Calu3 (cell line): ENCODE data around the gene MRPL55. TPM values are rescaled to one million over a fixed set of nuclear protein-coding genes. Genes with fewer than 3 reads are reported as not detected.
A peak's percentile ranks its signal among the peaks of the same experiment; 100 is the strongest.

ENCODE experiments used
- BruUV-seq: library from RNA; stranded (reverse); fragments of 400-500 nt; replicated peaks from 2 replicates; lab custom pipeline; 2021; lab: Mats Ljungman, UMichigan
- CTCF ChIA-PET: fragments of 300-600 bp; sonication (Branson Sonifier 250); formaldehyde crosslinking; loops from one replicate; lab custom pipeline; 2022; ENCODE audit warnings: antibody characterized with exemption; lab: Charles Lee
- DNase-seq: peaks from one replicate; pipeline ENCODE4 v3.0.0; 2022
- H3K27ac Mint-ChIP-seq: one replicate; pipeline ENCODE4 v1.8.0; 2022; ENCODE audit warnings: mixed read lengths; ENCODE audit not compliant: unreplicated experiment
- H3K27me3 Mint-ChIP-seq: one replicate; pipeline ENCODE4 v1.8.0; 2022; ENCODE audit warnings: mixed read lengths; ENCODE audit not compliant: unreplicated experiment
- H3K36me3 Mint-ChIP-seq: one replicate; pipeline ENCODE4 v1.8.0; 2022; ENCODE audit warnings: mild to moderate bottlenecking, moderate library complexity, mixed read lengths; ENCODE audit not compliant: insufficient read depth, unreplicated experiment
- H3K4me1 Mint-ChIP-seq: one replicate; pipeline ENCODE4 v1.8.0; 2022; ENCODE audit warnings: mild to moderate bottlenecking, low read depth, mixed read lengths; ENCODE audit not compliant: unreplicated experiment
- H3K4me3 Mint-ChIP-seq: one replicate; pipeline ENCODE4 v1.8.0; 2022; ENCODE audit warnings: mild to moderate bottlenecking, low read depth, moderate library complexity, mixed read lengths; ENCODE audit not compliant: unreplicated experiment
- H3K9me3 Mint-ChIP-seq: one replicate; pipeline ENCODE4 v1.8.0; 2022; ENCODE audit warnings: low read depth, mixed read lengths; ENCODE audit not compliant: unreplicated experiment
- intact Hi-C: fragments of 100-400 bp; cut with micrococcal nuclease; formaldehyde crosslinking; loops from one replicate; pipeline ENCODE4 v1.10.0; 2022; ENCODE audit not compliant: unreplicated experiment
- total RNA-seq: library from RNA; stranded (reverse); gene quantifications from 2 replicates; pipeline ENCODE4 v1.2.3, GENCODE V29; 2022
- TF ChIP-seq, protein P1 (sequence below): fragments of 200-600 bp; IDR thresholded peaks from one replicate; pipeline ENCODE4 v1.8.0; 2022; ENCODE audit warnings: antibody characterized with exemption; ENCODE audit not compliant: unreplicated experiment

MRPL55 gene
- total RNA-seq, 1 experiment from 2014 or later: 72.3 TPM

DNA sequence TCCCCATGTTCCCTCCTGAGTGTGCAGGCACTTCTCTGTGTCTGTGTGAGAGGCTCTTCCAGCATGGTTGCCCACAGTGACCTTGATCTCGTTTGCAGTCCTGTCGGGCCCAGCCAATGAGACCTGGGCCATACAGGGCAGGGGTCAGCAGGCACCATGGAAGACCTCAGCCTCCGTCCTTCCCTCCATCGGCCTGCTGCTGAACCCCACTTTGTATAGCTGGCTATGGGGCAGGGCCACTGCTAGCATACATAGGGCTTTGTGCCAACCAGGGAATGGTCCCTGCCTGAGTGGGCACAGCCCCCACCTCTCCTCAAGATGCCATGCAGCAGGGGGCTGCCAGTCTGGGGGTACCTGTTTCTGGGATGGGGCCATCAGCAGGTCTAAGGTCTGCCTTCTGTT, 9.8 kb downstream of the MRPL55 start:
- H3K36me3 Mint-ChIP-seq: peaks cover 100% of the 10 kb centered on the region
- intact Hi-C loops: no loop called here
- H3K9me3 Mint-ChIP-seq: peaks cover 8% of the 10 kb centered on the region
- H3K27me3 Mint-ChIP-seq: no peaks in the 10 kb centered on the region
- no TSS peak for BruUV-seq
- TF ChIP-seq, protein P1, sequence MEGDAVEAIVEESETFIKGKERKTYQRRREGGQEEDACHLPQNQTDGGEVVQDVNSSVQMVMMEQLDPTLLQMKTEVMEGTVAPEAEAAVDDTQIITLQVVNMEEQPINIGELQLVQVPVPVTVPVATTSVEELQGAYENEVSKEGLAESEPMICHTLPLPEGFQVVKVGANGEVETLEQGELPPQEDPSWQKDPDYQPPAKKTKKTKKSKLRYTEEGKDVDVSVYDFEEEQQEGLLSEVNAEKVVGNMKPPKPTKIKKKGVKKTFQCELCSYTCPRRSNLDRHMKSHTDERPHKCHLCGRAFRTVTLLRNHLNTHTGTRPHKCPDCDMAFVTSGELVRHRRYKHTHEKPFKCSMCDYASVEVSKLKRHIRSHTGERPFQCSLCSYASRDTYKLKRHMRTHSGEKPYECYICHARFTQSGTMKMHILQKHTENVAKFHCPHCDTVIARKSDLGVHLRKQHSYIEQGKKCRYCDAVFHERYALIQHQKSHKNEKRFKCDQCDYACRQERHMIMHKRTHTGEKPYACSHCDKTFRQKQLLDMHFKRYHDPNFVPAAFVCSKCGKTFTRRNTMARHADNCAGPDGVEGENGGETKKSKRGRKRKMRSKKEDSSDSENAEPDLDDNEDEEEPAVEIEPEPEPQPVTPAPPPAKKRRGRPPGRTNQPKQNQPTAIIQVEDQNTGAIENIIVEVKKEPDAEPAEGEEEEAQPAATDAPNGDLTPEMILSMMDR: no peak
- no peak overlapping the region for H3K4me3 Mint-ChIP-seq
- H3K27ac Mint-ChIP-seq: peak overlapping the region; percentile 87
- no peak for DNase-seq
- peaks cover 23% of the 10 kb centered on the region for H3K4me1 Mint-ChIP-seq
- CTCF ChIA-PET: no interaction called here

DNA sequence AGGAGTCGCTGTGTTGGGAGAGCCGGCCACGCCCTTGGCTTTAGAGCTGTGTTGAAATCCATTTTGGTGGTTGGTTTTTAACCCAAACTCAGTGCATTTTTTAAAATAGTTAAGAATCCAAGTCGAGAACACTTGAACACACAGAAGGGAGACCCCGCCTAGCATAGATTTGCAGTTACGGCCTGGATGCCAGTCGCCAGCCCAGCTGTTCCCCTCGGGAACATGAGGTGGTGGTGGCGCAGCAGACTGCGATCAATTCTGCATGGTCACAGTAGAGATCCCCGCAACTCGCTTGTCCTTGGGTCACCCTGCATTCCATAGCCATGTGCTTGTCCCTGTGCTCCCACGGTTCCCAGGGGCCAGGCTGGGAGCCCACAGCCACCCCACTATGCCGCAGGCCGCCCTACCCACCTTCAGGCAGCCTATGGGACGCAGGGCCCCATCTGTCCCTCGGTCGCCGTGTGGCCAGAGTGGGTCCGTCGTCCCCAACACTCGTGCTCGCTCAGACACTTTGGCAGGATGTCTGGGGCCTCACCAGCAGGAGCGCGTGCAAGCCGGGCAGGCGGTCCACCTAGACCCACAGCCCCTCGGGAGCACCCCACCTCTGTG, 10.7 kb downstream of the MRPL55 start:
- H3K4me1 Mint-ChIP-seq: peaks cover 20% of the 10 kb centered on the region
- peaks cover 8% of the 10 kb centered on the region for H3K9me3 Mint-ChIP-seq
- BruUV-seq: TSS peak; percentile 79

DNA sequence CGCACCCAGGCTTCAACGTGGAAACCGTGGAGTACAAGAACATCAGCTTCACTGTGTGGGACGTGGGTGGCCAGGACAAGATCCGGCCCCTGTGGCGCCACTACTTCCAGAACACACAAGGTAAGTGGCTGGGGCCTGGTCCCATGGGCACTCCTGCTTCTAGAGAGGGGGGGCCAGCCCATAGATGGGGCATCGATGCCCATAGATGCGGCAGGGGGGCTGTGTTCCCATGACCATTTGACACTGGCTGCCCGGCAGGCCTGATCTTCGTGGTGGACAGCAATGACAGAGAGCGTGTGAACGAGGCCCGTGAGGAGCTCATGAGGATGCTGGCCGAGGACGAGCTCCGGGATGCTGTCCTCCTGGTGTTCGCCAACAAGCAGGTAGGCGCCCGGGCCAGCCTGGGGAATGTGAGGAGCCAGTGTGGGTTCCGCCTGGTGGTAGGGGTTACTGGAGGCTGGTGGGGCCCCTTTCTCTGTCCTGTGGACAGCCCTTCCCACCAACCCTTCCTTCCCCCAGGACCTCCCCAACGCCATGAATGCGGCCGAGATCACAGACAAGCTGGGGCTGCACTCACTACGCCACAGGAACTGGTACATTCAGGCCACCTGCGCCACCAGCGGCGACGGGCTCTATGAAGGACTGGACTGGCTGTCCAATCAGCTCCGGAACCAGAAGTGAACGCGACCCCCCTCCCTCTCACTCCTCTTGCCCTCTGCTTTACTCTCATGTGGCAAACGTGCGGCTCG, 11.6 kb downstream of the MRPL55 start:
- H3K9me3 Mint-ChIP-seq: peaks cover 8% of the 10 kb centered on the region

More for the DNA sequence above, 10.7 kb downstream of the MRPL55 start:
- Mint-ChIP-seq H3K27me3 (no peaks in the 10 kb centered on the region), H3K4me3 (no peak overlapping the region), H3K27ac (no peak overlapping the region), H3K36me3 (peaks cover 100% of the 10 kb centered on the region)
- no peak for DNase-seq
- TF ChIP-seq, protein P1: no peak
- intact Hi-C loops: no loop called here
- CTCF ChIA-PET: interaction anchor here (0.6 kb wide), 1 partner anchor 10 kb away, joined by 3 read pairs; no protein-coding TSS in a partner anchor

GRCh38 chr1:228096416-228097332, 12.4 kb downstream of the MRPL55 start:
- Mint-ChIP-seq H3K4me1 (peaks cover 21% of the 10 kb centered on the region), H3K27me3 (no peaks in the 10 kb centered on the region), H3K36me3 (peaks cover 100% of the 10 kb centered on the region), H3K27ac (no peak overlapping the region), H3K4me3 (no peak overlapping the region), H3K9me3 (peaks cover 8% of the 10 kb centered on the region)
- DNase-seq: no peak
- intact Hi-C loops: no loop called here
- TF ChIP-seq, protein P1: no peak
- BruUV-seq: no TSS peak
- CTCF ChIA-PET: no interaction called here

More for the DNA sequence above, 11.6 kb downstream of the MRPL55 start:
- Mint-ChIP-seq H3K27me3 (no peaks in the 10 kb centered on the region), H3K4me3 (no peak overlapping the region), H3K36me3 (peaks cover 100% of the 10 kb centered on the region), H3K27ac (no peak overlapping the region), H3K4me1 (peaks cover 20% of the 10 kb centered on the region)
- TF ChIP-seq, protein P1: no peak
- DNase-seq: no peak
- BruUV-seq: no TSS peak
- CTCF ChIA-PET: no interaction called here
- intact Hi-C loops: no loop called here
